Prostate gland (tissue), 2 donors: Measurements from ENCODE around the gene MAML3.

Source experiments
- POLR2A ChIP-seq: fragments of 450-650 bp; IDR thresholded peaks from one replicate; pipeline ENCODE4 v1.6.1; 2016; ENCODE audit warnings: antibody characterized with exemption, mild to moderate bottlenecking
- TF ChIP-seq, protein P1 (sequence below), 4 experiments: fragments of 200-600 bp in 2 of 4; fragments of 450-650 bp in 2 of 4; sonication (generic) in 2 of 4; IDR thresholded peaks; 1 replicate in 3 of 4; 2 replicates in 1 of 4; pipeline ENCODE4 v1.5.1; 2016 to 2019; ENCODE audit warnings: antibody characterized with exemption in 4 of 4, mild to moderate bottlenecking in 2 of 4, moderate library complexity in 2 of 4

DNA sequence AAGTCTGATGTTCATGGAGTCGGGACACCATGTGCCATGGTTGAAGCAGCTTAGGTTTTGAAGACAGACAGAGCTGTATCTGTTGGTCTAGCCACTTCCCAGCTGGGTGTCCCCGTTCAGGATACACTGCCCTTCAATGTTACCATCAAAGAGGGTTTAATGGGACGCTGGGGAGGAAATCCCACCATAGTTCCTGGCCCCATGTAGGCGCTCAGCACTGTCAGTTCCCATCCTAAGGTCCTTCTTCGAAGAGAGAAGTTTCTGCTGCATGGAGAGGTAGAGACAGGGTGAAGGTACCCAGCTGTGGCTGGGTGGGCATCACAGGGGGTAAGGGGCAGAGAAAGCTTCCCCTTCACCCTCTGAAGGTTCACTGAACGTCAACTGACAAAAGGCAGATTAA lies 484.6 kb downstream of the MAML3 start:
- TF ChIP-seq, protein P1, sequence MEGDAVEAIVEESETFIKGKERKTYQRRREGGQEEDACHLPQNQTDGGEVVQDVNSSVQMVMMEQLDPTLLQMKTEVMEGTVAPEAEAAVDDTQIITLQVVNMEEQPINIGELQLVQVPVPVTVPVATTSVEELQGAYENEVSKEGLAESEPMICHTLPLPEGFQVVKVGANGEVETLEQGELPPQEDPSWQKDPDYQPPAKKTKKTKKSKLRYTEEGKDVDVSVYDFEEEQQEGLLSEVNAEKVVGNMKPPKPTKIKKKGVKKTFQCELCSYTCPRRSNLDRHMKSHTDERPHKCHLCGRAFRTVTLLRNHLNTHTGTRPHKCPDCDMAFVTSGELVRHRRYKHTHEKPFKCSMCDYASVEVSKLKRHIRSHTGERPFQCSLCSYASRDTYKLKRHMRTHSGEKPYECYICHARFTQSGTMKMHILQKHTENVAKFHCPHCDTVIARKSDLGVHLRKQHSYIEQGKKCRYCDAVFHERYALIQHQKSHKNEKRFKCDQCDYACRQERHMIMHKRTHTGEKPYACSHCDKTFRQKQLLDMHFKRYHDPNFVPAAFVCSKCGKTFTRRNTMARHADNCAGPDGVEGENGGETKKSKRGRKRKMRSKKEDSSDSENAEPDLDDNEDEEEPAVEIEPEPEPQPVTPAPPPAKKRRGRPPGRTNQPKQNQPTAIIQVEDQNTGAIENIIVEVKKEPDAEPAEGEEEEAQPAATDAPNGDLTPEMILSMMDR (IDR thresholded peaks at IDR 0.05): no peak
- TF ChIP-seq POLR2A: no peak
